SK-N-SH (cell line): ENCODE data around the gene TSC1. TPM values are rescaled to one million over a fixed set of nuclear protein-coding genes. Genes with fewer than 3 reads are reported as not detected.

Experiments
- CTCF ChIA-PET: fragments of 300-600, 350-600 bp; formaldehyde crosslinking; extraction: SDS; loops from one replicate; lab custom pipeline; 2021; lab: Yijun Ruan, JAX
- POLR2A ChIA-PET: fragments of 350-600 bp; sonication (Branson Sonifier 250); formaldehyde crosslinking; extraction: SDS; loops from one replicate; lab custom pipeline; 2020; ENCODE audit warnings: antibody characterized with exemption, inconsistent platforms; lab: Yijun Ruan, JAX
- DNase-seq: peaks from one replicate; pipeline ENCODE4 v3.0.0; 2012
- H2AFZ ChIP-seq: fragments of 200-600 bp; sonication (generic); 2 replicates; pipeline ENCODE4 v1.8.1; 2016; ENCODE audit warnings: antibody characterized with exemption, mild to moderate bottlenecking, low read depth
- H3F3A ChIP-seq: fragments of 200-600 bp; sonication (generic); replicated peaks from 2 replicates; pipeline ENCODE3; 2016; ENCODE audit warnings: antibody characterized with exemption, mild to moderate bottlenecking; ENCODE audit not compliant: insufficient read depth
- H3K27ac ChIP-seq, 2 experiments: fragments of 200-500 bp in 1 of 2; fragments of 200-600 bp in 1 of 2; sonication (Bioruptor generic) in 1 of 2; sonication (generic), shearing (Covaris generic) in 1 of 2; 2 replicates each; pipeline versions ENCODE4 v1.5.1 to v1.6.1; 2014 to 2016; ENCODE audit warnings: low read depth in 2 of 2, inconsistent platforms in 1 of 2, low read length in 1 of 2, mild to moderate bottlenecking in 1 of 2, mixed read lengths in 1 of 2
- H3K27me3 ChIP-seq: fragments of 200-600 bp; sonication (generic), shearing (Covaris generic); 2 replicates; pipeline ENCODE4 v1.6.1; 2016; ENCODE audit warnings: mixed run types; ENCODE audit not compliant: insufficient read depth
- H3K36me3 ChIP-seq, 2 experiments: fragments of 200-500 bp in 1 of 2; fragments of 200-600 bp in 1 of 2; sonication (Bioruptor generic) in 1 of 2; sonication (generic) in 1 of 2; replicated peaks in 1 of 2; 2 replicates each; pipeline versions ENCODE3 to v1.5.1; 2014 to 2016; ENCODE audit warnings: low read length in 1 of 2, mild to moderate bottlenecking in 1 of 2; ENCODE audit not compliant: insufficient read depth in 2 of 2, control insufficient read depth in 1 of 2
- H3K4me1 ChIP-seq, 2 experiments: fragments of 200-500 bp in 1 of 2; fragments of 200-600 bp in 1 of 2; sonication (Bioruptor generic) in 1 of 2; sonication (generic), shearing (Covaris generic) in 1 of 2; 2 replicates each; pipeline versions ENCODE4 v1.5.1 to v1.6.1; 2014 to 2016; ENCODE audit warnings: low read depth in 1 of 2, low read length in 1 of 2, mixed run types in 1 of 2; ENCODE audit not compliant: insufficient read depth in 2 of 2, control insufficient read depth in 1 of 2
- H3K4me2 ChIP-seq: fragments of 200-600 bp; sonication (generic), shearing (Covaris generic); 2 replicates; pipeline ENCODE4 v1.6.1; 2017; ENCODE audit warnings: mixed run types
- H3K4me3 ChIP-seq, 2 experiments: fragments of 200-500 bp in 1 of 2; fragments of 200-600 bp in 1 of 2; sonication (Bioruptor generic) in 1 of 2; sonication (generic), shearing (Covaris generic) in 1 of 2; 2 replicates each; pipeline versions ENCODE4 v1.5.1 to v1.8.1; 2014 to 2016; ENCODE audit warnings: low read depth in 2 of 2, inconsistent platforms in 1 of 2, low read length in 1 of 2, mild to moderate bottlenecking in 1 of 2, mixed read lengths in 1 of 2, moderate library complexity in 1 of 2
- H3K79me2 ChIP-seq: fragments of 200-600 bp; sonication (generic); 2 replicates; pipeline ENCODE4 v1.8.1; 2017; ENCODE audit warnings: mild to moderate bottlenecking; ENCODE audit not compliant: insufficient read depth
- H3K9ac ChIP-seq: fragments of 200-600 bp; sonication (generic); 2 replicates; pipeline ENCODE4 v1.6.1; 2017; ENCODE audit warnings: mixed run types
- H3K9me2 ChIP-seq: fragments of 200-600 bp; sonication (generic); 2 replicates; pipeline ENCODE4 v1.6.1; 2017; ENCODE audit warnings: mixed run types
- H3K9me3 ChIP-seq: fragments of 200-600 bp; sonication (generic); 2 replicates; pipeline ENCODE4 v1.6.1; 2017; ENCODE audit warnings: mixed run types, mild to moderate bottlenecking, moderate library complexity
- H4K20me1 ChIP-seq: fragments of 200-600 bp; sonication (generic); 2 replicates; pipeline ENCODE4 v1.6.1; 2017; ENCODE audit warnings: mild to moderate bottlenecking, mixed run types; ENCODE audit not compliant: insufficient read depth
- CTCF ChIP-seq: fragments of 200-600 bp; sonication (generic); IDR thresholded peaks from 2 replicates; pipeline ENCODE4 v1.6.1; 2017; ENCODE audit warnings: antibody characterized with exemption, mild to moderate bottlenecking, moderate library complexity
- EP300 ChIP-seq, 2 experiments: IDR thresholded peaks; 2 replicates each; pipeline versions ENCODE4 v1.4.0 to v1.6.1; 2012; ENCODE audit warnings: borderline replicate concordance in 1 of 2, low read depth in 1 of 2, low read length in 1 of 2
- FOXJ3 ChIP-seq: sonication (generic); formaldehyde crosslinking; IDR thresholded peaks from 2 replicates; pipeline ENCODE4 v1.5.1; 2020; ENCODE audit warnings: mild to moderate bottlenecking, missing genetic modification reagents
- FOXM1 ChIP-seq: IDR thresholded peaks from 2 replicates; pipeline ENCODE4 v1.4.0; 2012; ENCODE audit warnings: low read depth, mild to moderate bottlenecking
- JUND ChIP-seq: IDR thresholded peaks from 2 replicates; pipeline ENCODE4 v1.4.0; 2012
- MEF2A ChIP-seq: IDR thresholded peaks from 2 replicates; pipeline ENCODE4 v1.4.0; 2012; ENCODE audit warnings: low read depth, borderline replicate concordance
- NFIC ChIP-seq: IDR thresholded peaks from 2 replicates; pipeline ENCODE4 v1.4.0; 2012; ENCODE audit warnings: borderline replicate concordance
- POLR2AphosphoS5 ChIP-seq: IDR thresholded peaks from 2 replicates; pipeline ENCODE4 v1.6.1; 2012; ENCODE audit warnings: low read depth, low read length
- RFX5 ChIP-seq: IDR thresholded peaks from 2 replicates; pipeline ENCODE4 v1.6.1; 2012; ENCODE audit warnings: mild to moderate bottlenecking, improper control_type of control experiment, low read length
- RXRA ChIP-seq: IDR thresholded peaks from 2 replicates; pipeline ENCODE4 v1.4.0; 2012; ENCODE audit warnings: low read depth, mild to moderate bottlenecking, borderline replicate concordance
- SMC3 ChIP-seq: IDR thresholded peaks from 2 replicates; pipeline ENCODE4 v1.6.1; 2012; ENCODE audit warnings: low read depth, low read length, improper control_type of control experiment
- TCF12 ChIP-seq: IDR thresholded peaks from 2 replicates; pipeline ENCODE4 v1.4.0; 2012
- TEAD4 ChIP-seq: IDR thresholded peaks from 2 replicates; pipeline ENCODE4 v1.4.0; 2012; ENCODE audit warnings: mild to moderate bottlenecking, borderline replicate concordance; ENCODE audit not compliant: insufficient read depth
- USF1 ChIP-seq: IDR thresholded peaks from 2 replicates; pipeline ENCODE4 v1.4.0; 2012; ENCODE audit warnings: low read depth, borderline replicate concordance
- YY1 ChIP-seq: IDR thresholded peaks from 2 replicates; pipeline ENCODE4 v1.4.0; 2012; ENCODE audit warnings: low read depth, mild to moderate bottlenecking
- ZBTB33 ChIP-seq: IDR thresholded peaks from 2 replicates; pipeline ENCODE4 v1.4.0; 2012; ENCODE audit warnings: low read depth, borderline replicate concordance
- WGBS: methylation state at CpG from one replicate; pipeline ENCODE4 v1.1.6; 2017; ENCODE audit warnings: low lambda C conversion rate; 5-methylcytosine and 5-hydroxymethylcytosine counted together
- polyA plus RNA-seq, 3 experiments: library from polyadenylated mRNA; depleted of rRNA; stranded (reverse); fragments of >200 nt; gene quantifications; 2 replicates each; pipeline ENCODE4 v1.2.3, GENCODE V29; 2012
- TF ChIP-seq, protein P1 (sequence below): IDR thresholded peaks from 2 replicates; pipeline ENCODE4 v1.6.1; 2012; ENCODE audit warnings: mild to moderate bottlenecking, low read depth, low read length, moderate library complexity
- TF ChIP-seq, protein P2 (sequence below): IDR thresholded peaks from 2 replicates; pipeline ENCODE4 v1.4.0; 2012; ENCODE audit warnings: low read depth

TSC1 gene
- polyA plus RNA-seq, 1 of the 3 experiments (the other 2 are of a cell fraction), result 18.3 TPM

GRCh38 chr9:132947756-132948155 lies 3.3 kb upstream of the TSC1 start (continued):
- TF ChIP-seq, protein P1, sequence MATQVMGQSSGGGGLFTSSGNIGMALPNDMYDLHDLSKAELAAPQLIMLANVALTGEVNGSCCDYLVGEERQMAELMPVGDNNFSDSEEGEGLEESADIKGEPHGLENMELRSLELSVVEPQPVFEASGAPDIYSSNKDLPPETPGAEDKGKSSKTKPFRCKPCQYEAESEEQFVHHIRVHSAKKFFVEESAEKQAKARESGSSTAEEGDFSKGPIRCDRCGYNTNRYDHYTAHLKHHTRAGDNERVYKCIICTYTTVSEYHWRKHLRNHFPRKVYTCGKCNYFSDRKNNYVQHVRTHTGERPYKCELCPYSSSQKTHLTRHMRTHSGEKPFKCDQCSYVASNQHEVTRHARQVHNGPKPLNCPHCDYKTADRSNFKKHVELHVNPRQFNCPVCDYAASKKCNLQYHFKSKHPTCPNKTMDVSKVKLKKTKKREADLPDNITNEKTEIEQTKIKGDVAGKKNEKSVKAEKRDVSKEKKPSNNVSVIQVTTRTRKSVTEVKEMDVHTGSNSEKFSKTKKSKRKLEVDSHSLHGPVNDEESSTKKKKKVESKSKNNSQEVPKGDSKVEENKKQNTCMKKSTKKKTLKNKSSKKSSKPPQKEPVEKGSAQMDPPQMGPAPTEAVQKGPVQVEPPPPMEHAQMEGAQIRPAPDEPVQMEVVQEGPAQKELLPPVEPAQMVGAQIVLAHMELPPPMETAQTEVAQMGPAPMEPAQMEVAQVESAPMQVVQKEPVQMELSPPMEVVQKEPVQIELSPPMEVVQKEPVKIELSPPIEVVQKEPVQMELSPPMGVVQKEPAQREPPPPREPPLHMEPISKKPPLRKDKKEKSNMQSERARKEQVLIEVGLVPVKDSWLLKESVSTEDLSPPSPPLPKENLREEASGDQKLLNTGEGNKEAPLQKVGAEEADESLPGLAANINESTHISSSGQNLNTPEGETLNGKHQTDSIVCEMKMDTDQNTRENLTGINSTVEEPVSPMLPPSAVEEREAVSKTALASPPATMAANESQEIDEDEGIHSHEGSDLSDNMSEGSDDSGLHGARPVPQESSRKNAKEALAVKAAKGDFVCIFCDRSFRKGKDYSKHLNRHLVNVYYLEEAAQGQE, result no peak
- TF ChIP-seq FOXM1 (no peak), JUND (no peak), RFX5 (no peak), TCF12 (no peak), FOXJ3 (CRISPR knock-in tag) (no peak)
- TF ChIP-seq, protein P2, sequence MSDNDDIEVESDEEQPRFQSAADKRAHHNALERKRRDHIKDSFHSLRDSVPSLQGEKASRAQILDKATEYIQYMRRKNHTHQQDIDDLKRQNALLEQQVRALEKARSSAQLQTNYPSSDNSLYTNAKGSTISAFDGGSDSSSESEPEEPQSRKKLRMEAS, result no peak

DNA sequence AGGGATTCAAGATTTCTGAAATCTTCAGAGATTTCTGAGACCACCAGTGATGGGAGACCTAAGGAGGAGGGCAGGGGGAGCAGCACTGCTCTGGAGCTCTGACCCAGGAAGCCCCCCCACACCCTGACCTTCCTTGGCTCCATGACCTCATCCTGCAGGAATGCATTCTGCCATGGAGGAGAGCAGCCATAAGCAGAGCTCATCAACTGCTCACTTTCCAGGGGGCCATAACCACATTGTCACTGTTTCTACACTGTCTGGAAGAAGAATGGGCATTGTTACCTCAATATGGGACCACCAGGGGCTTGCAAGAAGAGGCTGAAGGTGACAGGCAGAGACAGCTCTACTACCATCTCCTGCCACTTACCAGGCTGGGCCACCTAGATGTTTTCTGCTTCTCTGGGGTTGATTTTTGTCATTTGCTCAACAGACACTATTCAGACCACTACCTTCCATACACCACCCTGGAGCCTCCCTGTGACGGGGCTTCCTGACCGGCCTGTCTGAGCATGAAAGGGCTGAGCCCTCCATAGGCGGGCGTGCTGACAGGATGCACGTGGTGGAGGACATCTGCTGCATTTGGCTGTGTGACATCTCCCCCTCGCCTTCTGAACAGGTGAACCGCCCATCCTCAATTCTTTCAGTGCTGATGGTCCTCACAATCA lies 2.3 kb upstream of the TSC1 start:
- Histone ChIP-seq H3K9me2 (no peaks in the 10 kb centered on the region), H4K20me1 (no peaks in the 10 kb centered on the region), H3K27ac (peak overlapping the region in 1 of 2 experiments; percentile 50; a peak in 2 of 4 replicates), H3K27me3 (no peaks in the 10 kb centered on the region), H3K9ac (no peak overlapping the region), H3K9me3 (no peaks in the 10 kb centered on the region), H3K4me1 (peaks cover 15 to 27% of the 10 kb centered on the region in 2 experiments), H2AFZ (peak overlapping the region; percentile 81), H3K36me3 (no peaks in the 10 kb centered on the region), H3K4me3 (no peak overlapping the region), H3K4me2 (peak overlapping the region; percentile 49), H3F3A (peaks cover 8% of the 10 kb centered on the region), H3K79me2 (peaks cover 27% of the 10 kb centered on the region)
- DNase-seq, result no peak
- POLR2A ChIA-PET, result no interaction called here
- WGBS, result 96% methylated on average over 6 of the region's 7 CpGs
- CTCF ChIA-PET, result interaction anchor here (1.1 to 4.1 kb wide), 2 partner anchors 12 to 32 kb away, joined by 4 to 17 read pairs; partner anchors contain the start of gene GFI1B
- peak; percentile 29; the same call in 1 of the 2 replicates for TF ChIP-seq YY1
- TF ChIP-seq EP300 (IDR thresholded peaks at IDR 0.05; ENCODE audit: borderline replicate concordance in 1 of 2, low read depth in 1 of 2, low read length in 1 of 2), result no peak
- TF ChIP-seq SMC3, result no peak
- no peak for TF ChIP-seq CTCF
- TF ChIP-seq POLR2AphosphoS5, result no peak
- TF ChIP-seq MEF2A, result no peak
- no peak for TF ChIP-seq USF1
- TF ChIP-seq JUND, result peak; percentile 63
- TF ChIP-seq RXRA, result 0 out of 2 replicates have a peak, but pooled peaks have one; percentile 58
- no peak for TF ChIP-seq ZBTB33
- TF ChIP-seq NFIC, result no peak
- peak; percentile 47; the same call in 1 of the 2 replicates for TF ChIP-seq TEAD4
- TF ChIP-seq, protein P1, result no peak
